Brain microvascular endothelial cell (primary cell): ENCODE data around the gene DAP3.
"Not testable (repeated sequence)": the region's sequence is repeated elsewhere in the genome, so short reads cannot be mapped to it uniquely, and the experiment has no call there.

ENCODE experiments used
- DNase-seq: peaks from one replicate; pipeline ENCODE4 v3.0.0-alpha.2; 2020
- H3K27ac ChIP-seq: fragments of 250-450 bp; sonication (Bioruptor Pico); 2 replicates; pipeline ENCODE4 v1.5.1; 2020; ENCODE audit warnings: mild to moderate bottlenecking, moderate library complexity
- H3K27me3 ChIP-seq: fragments of 250-450 bp; sonication (Bioruptor Pico); replicated peaks from 2 replicates; pipeline ENCODE4 v1.5.1; 2020; ENCODE audit warnings: mild to moderate bottlenecking
- H3K36me3 ChIP-seq: fragments of 250-450 bp; sonication (Bioruptor Pico); replicated peaks from 2 replicates; pipeline ENCODE4 v1.5.1; 2020; ENCODE audit warnings: mild to moderate bottlenecking
- H3K4me3 ChIP-seq: 2 replicates; pipeline ENCODE4 v1.5.1; 2011; ENCODE audit warnings: low read depth, mild to moderate bottlenecking, control low read depth, low read length, moderate library complexity
- in situ Hi-C: cut with HindIII; loops from 2 replicates; pipeline ENCODE4 v1.10.0; 2017; ENCODE audit warnings: low sequenced_read_pairs, low pct_ligation_motif_present
- TF ChIP-seq, protein P1 (sequence below): IDR thresholded peaks from 2 replicates; pipeline ENCODE4 v1.5.1; 2011; ENCODE audit warnings: low read depth, mild to moderate bottlenecking, moderate library complexity, low read length, control low read depth, inconsistent platforms; ENCODE audit errors: missing control alignments

The DAP3 gene

GRCh38 chr1:155678027-155678426 is 10.9 kb upstream of the DAP3 start:
- TF ChIP-seq, protein P1, sequence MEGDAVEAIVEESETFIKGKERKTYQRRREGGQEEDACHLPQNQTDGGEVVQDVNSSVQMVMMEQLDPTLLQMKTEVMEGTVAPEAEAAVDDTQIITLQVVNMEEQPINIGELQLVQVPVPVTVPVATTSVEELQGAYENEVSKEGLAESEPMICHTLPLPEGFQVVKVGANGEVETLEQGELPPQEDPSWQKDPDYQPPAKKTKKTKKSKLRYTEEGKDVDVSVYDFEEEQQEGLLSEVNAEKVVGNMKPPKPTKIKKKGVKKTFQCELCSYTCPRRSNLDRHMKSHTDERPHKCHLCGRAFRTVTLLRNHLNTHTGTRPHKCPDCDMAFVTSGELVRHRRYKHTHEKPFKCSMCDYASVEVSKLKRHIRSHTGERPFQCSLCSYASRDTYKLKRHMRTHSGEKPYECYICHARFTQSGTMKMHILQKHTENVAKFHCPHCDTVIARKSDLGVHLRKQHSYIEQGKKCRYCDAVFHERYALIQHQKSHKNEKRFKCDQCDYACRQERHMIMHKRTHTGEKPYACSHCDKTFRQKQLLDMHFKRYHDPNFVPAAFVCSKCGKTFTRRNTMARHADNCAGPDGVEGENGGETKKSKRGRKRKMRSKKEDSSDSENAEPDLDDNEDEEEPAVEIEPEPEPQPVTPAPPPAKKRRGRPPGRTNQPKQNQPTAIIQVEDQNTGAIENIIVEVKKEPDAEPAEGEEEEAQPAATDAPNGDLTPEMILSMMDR, result no peak
- Histone ChIP-seq H3K4me3 (no peak overlapping the region), H3K27ac (no peak overlapping the region), H3K27me3 (no peaks in the 10 kb centered on the region), H3K36me3 (peaks cover 51% of the 10 kb centered on the region)
- in situ Hi-C loops, result no loop called here
- DNase-seq, result no peak

DNA sequence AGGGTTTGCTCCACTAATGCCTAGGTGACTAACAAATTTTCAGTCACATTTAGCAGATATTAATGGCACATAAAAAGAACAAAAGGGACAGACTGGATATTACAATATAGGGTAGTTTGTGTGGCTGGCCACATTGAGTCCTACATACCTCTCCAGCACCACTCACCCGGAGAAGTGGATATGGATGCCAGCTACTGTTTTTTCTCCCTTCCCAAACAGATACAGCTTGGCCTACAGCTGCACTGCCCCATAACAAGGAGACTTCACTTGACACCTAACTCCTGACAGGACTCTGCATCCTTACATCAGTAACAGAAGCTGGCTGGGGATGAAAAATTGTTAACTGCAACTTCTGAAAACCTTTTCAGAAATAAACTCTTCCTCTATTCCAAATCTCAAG is 9.9 kb upstream of the DAP3 start:
- in situ Hi-C loops, H3K4me3 ChIP-seq, H3K27me3 ChIP-seq, H3K27ac ChIP-seq, DNase-seq: not testable (repeated sequence)
- H3K36me3 ChIP-seq, result peaks cover 46% of the 10 kb centered on the region

DNA sequence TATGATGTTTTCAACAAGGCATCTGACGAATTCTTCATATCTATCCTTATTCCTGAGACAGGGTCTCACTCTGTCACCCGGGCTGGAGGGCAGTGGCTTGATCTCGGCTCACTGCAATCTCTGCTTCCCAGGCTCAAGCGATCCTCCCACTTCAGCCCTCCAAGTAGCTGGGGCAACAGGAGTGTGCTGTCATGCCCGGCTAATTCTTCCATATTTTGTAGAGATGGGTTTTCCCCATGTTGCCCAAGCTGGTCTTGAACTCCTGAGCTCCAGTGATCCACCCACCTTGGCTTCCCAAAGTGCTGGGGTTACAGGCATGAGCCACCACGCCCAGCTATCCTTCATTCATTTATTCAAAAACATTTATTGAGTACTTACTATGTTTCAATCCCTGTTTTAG is 8.4 kb upstream of the DAP3 start:
- TF ChIP-seq, protein P1, result no peak
- in situ Hi-C loops, result no loop called here
- Histone ChIP-seq H3K27me3 (no peaks in the 10 kb centered on the region), H3K36me3 (peaks cover 35% of the 10 kb centered on the region), H3K27ac (no peak overlapping the region), H3K4me3 (no peak overlapping the region)
- no peak for DNase-seq

DNA sequence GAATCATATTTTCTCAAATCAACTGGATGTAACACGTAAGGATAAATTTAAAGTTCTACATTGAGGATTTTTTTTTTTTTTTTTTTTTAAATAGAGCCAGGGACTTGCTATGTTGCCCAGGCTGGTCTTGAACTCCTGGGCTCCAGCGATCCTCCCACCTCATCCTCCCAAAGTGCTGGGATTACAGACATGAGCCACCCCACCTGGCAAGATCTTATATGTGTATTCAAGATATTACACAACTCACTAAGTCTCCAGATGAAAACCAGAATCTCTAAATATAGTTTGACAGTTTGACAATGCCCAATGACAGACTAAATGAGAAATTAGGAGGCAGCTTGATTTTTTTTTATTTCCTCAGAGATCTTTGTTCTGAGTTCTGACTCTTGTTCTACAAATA is 7.1 kb upstream of the DAP3 start:
- Histone ChIP-seq H3K27me3 (no peaks in the 10 kb centered on the region), H3K4me3 (no peak overlapping the region), H3K27ac (no peak overlapping the region), H3K36me3 (peaks cover 25% of the 10 kb centered on the region)
- no peak for DNase-seq
- in situ Hi-C loops, result no loop called here
- TF ChIP-seq, protein P1, result no peak

- peaks cover 18% of the 10 kb centered on the region for H3K36me3 ChIP-seq
- DNase-seq, result not testable (repeated sequence)
These were observed 1.1 kb upstream of the DAP3 start for GRCh38 chr1:155687705-155688323.

GRCh38 chr1:155688324-155689080 is 389 bp upstream of the DAP3 start, which contains the start of gene YY1AP1:
Gene YY1AP1, minus strand, starts transcription at chr1:155688774. Its CDS starts 8,338 bp downstream, at chr1:155680436.
- no peaks in the 10 kb centered on the region for H3K27me3 ChIP-seq
- TF ChIP-seq, protein P1, result no peak
- peak within 1 kb of the TSS; percentile 100 for H3K27ac ChIP-seq
- H3K36me3 ChIP-seq, result peaks cover 16% of the 10 kb centered on the region
- peak; percentile 72 for DNase-seq
- in situ Hi-C loops, result no loop called here
- peak within 1 kb of the TSS; percentile 96 for H3K4me3 ChIP-seq

More at GRCh38 chr1:155687705-155688323, 1.1 kb upstream of the DAP3 start:
- H3K27me3 ChIP-seq, in situ Hi-C loops: not testable (repeated sequence)
- H3K27ac ChIP-seq, result peak overlapping the region; percentile 100
- H3K4me3 ChIP-seq, result peak overlapping the region; percentile 96
